ENCODE data around the gene RCBTB1.

GRCh38 chr13:49571299-49572240 is 13.8 kb downstream of the RCBTB1 start:
- TF ChIP-seq CTCF (IDR thresholded peaks at IDR 0.05): no peak
- TF ChIP-seq POLR2A (IDR thresholded peaks at IDR 0.05): no peak
